HCT116 (cell line): ENCODE results near the gene IL25.

Experiments
- CEBPB ChIP-seq: IDR thresholded peaks from 2 replicates; pipeline ENCODE4 v1.6.1; 2012; ENCODE audit warnings: low read depth
- RAD21 ChIP-seq: IDR thresholded peaks from 2 replicates; pipeline ENCODE4 v1.6.1; 2012; ENCODE audit warnings: low read depth, mild to moderate bottlenecking
- SP1 ChIP-seq: IDR thresholded peaks from 2 replicates; pipeline ENCODE4 v1.6.1; 2012; ENCODE audit warnings: low read depth
- YY1 ChIP-seq: IDR thresholded peaks from 2 replicates; pipeline ENCODE4 v1.6.1; 2011; ENCODE audit warnings: low read length, low read depth, moderate library complexity, mild to moderate bottlenecking; ENCODE audit not compliant: insufficient replicate concordance; ENCODE audit errors: extremely low read depth
- TF ChIP-seq, protein P1 (sequence below): IDR thresholded peaks from 2 replicates; pipeline ENCODE4 v1.6.1; 2012; ENCODE audit warnings: low read depth
- TF ChIP-seq, protein P2 (sequence below), 3 experiments: fragments of 200-600 bp in 1 of 3; sonication (generic) in 1 of 3; IDR thresholded peaks in 2 of 3; conservative IDR thresholded peaks in 1 of 3; 2 replicates each; pipeline ENCODE4 v1.5.1; 2012 to 2017; ENCODE audit warnings: low read depth in 2 of 3, low read length in 2 of 3, antibody characterized with exemption in 1 of 3, borderline replicate concordance in 1 of 3, control low read depth in 1 of 3, mild to moderate bottlenecking in 1 of 3, mixed read lengths in 1 of 3, mixed run types in 1 of 3, moderate library complexity in 1 of 3; ENCODE audit not compliant: insufficient read depth in 1 of 3

DNA sequence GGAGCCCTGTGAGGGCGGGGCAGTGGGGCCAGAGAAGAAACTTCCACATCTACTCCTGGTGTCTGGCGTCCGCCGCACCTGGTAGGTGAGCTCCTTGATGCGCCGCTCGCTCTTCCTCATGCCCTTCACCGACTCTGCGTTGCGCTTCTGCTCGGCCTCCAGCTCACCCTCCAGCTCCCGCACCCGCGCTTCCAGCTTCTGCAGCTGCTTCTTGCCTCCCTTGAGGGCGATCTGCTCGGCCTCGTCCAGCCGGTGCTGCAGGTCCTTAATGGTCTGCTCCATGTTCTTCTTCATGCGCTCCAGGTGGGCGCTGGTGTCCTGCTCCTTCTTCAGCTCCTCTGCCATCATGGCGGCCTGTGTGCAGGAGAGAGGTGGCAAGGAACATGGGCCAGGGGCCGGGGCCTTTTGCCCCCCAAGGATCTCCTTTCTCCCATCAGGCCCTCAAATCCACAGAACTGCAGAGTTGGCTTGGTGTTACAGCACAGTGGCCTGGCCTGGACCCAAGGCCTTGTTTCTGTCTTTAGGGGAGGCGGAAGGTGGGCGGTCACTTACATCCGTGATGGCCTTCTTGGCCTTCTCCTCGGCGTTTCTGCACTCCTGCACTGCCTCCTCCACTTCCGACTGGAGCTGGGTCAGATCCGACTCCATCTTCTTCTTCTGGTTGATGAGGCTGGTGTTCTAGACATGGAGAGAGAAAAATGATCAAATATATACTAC is 11.9 kb downstream of the IL25 start:
- TF ChIP-seq, protein P1, sequence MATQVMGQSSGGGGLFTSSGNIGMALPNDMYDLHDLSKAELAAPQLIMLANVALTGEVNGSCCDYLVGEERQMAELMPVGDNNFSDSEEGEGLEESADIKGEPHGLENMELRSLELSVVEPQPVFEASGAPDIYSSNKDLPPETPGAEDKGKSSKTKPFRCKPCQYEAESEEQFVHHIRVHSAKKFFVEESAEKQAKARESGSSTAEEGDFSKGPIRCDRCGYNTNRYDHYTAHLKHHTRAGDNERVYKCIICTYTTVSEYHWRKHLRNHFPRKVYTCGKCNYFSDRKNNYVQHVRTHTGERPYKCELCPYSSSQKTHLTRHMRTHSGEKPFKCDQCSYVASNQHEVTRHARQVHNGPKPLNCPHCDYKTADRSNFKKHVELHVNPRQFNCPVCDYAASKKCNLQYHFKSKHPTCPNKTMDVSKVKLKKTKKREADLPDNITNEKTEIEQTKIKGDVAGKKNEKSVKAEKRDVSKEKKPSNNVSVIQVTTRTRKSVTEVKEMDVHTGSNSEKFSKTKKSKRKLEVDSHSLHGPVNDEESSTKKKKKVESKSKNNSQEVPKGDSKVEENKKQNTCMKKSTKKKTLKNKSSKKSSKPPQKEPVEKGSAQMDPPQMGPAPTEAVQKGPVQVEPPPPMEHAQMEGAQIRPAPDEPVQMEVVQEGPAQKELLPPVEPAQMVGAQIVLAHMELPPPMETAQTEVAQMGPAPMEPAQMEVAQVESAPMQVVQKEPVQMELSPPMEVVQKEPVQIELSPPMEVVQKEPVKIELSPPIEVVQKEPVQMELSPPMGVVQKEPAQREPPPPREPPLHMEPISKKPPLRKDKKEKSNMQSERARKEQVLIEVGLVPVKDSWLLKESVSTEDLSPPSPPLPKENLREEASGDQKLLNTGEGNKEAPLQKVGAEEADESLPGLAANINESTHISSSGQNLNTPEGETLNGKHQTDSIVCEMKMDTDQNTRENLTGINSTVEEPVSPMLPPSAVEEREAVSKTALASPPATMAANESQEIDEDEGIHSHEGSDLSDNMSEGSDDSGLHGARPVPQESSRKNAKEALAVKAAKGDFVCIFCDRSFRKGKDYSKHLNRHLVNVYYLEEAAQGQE: no peak
- TF ChIP-seq RAD21 (no peak), SP1 (no peak), YY1 (no peak), CEBPB (no peak)
- TF ChIP-seq, protein P2, sequence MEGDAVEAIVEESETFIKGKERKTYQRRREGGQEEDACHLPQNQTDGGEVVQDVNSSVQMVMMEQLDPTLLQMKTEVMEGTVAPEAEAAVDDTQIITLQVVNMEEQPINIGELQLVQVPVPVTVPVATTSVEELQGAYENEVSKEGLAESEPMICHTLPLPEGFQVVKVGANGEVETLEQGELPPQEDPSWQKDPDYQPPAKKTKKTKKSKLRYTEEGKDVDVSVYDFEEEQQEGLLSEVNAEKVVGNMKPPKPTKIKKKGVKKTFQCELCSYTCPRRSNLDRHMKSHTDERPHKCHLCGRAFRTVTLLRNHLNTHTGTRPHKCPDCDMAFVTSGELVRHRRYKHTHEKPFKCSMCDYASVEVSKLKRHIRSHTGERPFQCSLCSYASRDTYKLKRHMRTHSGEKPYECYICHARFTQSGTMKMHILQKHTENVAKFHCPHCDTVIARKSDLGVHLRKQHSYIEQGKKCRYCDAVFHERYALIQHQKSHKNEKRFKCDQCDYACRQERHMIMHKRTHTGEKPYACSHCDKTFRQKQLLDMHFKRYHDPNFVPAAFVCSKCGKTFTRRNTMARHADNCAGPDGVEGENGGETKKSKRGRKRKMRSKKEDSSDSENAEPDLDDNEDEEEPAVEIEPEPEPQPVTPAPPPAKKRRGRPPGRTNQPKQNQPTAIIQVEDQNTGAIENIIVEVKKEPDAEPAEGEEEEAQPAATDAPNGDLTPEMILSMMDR (IDR thresholded peaks at IDR 0.05 in 2 of 3, conservative IDR thresholded peaks at IDR 0.05 in 1 of 3; ENCODE audit: borderline replicate concordance in 1 of 3, insufficient read depth in 1 of 3, low read depth in 2 of 3, low read length in 2 of 3): no peak
